Skeletal muscle satellite cell (primary cell): ENCODE results near the gene AGPAT3.

Experiments used
- H3K27me3 ChIP-seq: 2 replicates; pipeline ENCODE4 v1.7.0; 2013; ENCODE audit warnings: low read length; ENCODE audit not compliant: control insufficient read depth, insufficient read depth
- H3K36me3 ChIP-seq: 2 replicates; pipeline ENCODE4 v1.7.0; 2013; ENCODE audit warnings: mild to moderate bottlenecking, control low read depth, low read length; ENCODE audit not compliant: insufficient read depth
- H3K4me1 ChIP-seq: 2 replicates; pipeline ENCODE4 v1.7.0; 2013; ENCODE audit warnings: low read length; ENCODE audit not compliant: control insufficient read depth, insufficient read depth
- H3K4me2 ChIP-seq: 2 replicates; pipeline ENCODE4 v1.7.0; 2013; ENCODE audit warnings: mild to moderate bottlenecking, low read length
- H3K4me3 ChIP-seq: 2 replicates; pipeline ENCODE4 v1.7.0; 2013; ENCODE audit warnings: low read length
- H3K9ac ChIP-seq: 2 replicates; pipeline ENCODE4 v1.7.0; 2013; ENCODE audit warnings: mild to moderate bottlenecking, low read depth, low read length, moderate library complexity
- H3K9me3 ChIP-seq: replicated peaks from 2 replicates; pipeline ENCODE4 v1.7.0; 2013; ENCODE audit warnings: mild to moderate bottlenecking, control low read depth, low read length

The AGPAT3 gene

DNA sequence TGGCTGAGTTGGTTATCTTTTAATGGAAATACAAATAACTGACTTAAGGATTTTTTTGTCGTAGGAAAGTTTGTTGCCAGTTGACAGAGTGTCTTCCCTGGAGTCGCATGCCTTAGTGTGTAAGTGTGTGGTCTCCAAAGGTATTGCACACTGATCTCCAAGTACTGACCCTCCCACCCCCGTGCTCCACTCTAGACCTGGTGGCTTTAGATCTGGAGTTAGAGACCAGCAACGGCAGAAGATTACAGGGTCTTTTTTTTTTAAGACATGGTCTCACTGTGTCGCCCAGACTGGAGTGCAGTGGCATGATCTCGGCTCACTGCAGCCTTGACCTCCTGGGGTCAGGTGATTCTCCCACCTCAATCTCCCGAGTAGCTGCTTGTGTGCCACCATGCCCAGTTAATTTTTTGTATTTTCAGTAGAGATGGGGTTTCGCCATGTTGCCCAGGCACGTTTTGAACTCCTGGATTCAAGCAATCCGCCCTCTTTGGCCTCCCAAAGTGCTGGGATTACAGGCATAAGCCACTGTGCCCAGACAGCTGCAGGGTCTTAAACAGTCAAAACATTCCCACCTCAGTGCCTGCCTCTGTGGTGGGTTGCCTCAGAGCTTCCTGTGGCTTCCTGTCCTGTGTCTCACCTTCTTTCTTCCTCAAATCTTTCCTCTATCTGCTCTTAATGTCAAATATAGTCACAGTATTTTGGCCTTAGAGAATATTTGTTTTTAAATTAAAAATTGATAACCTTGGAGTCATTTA is 154.0 kb downstream of the AGPAT3 start:
- Histone ChIP-seq H3K4me2 (no peak overlapping the region), H3K27me3 (no peaks in the 10 kb centered on the region), H3K9me3 (no peaks in the 10 kb centered on the region), H3K9ac (no peak overlapping the region), H3K4me3 (no peak overlapping the region), H3K4me1 (peaks cover 18% of the 10 kb centered on the region), H3K36me3 (no peaks in the 10 kb centered on the region)

DNA sequence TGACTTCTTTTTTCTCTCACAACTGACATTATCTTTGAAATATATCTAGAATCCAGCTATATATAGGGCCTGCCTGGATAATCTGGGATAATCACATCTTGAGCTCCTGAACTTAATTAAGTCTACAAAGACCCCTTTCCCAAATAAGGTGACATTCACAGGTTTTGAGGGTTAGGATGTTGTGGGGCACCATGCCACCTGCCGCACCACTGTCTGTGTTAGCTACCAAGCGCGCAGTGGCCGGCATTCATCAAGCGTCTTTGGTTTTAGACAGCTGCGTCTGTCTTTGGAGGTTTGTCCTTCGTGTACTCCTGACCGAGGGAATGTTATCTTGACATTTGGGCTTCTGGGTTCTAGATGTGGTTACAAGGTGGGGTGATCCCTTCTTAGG is 154.5 kb downstream of the AGPAT3 start:
- Histone ChIP-seq H3K9me3 (no peaks in the 10 kb centered on the region), H3K9ac (no peak overlapping the region), H3K36me3 (no peaks in the 10 kb centered on the region), H3K27me3 (no peaks in the 10 kb centered on the region), H3K4me1 (peaks cover 13% of the 10 kb centered on the region), H3K4me3 (no peak overlapping the region), H3K4me2 (no peak overlapping the region)

DNA sequence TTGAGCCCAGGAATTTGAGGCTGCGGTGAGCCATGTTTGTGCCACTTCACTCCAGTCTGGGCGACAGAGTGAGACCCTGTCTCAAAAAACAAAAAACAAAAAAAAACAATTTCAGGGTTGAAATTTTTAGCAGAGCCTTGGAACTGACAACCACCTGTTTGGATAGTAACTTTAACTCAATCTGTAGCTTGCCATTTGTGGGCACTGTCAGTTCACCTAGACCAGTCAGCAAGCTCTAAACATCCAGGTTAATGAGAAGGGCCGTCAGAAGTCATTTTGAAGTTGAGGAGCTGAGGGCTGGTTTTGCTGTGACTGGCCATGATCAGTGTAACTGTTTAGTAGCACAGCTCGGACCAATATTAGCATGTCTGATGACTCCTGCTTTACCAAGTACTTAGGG is 155.5 kb downstream of the AGPAT3 start:
- H3K4me1 ChIP-seq: peaks cover 18% of the 10 kb centered on the region
- H3K9me3 ChIP-seq: no peaks in the 10 kb centered on the region
- H3K9ac ChIP-seq: no peak overlapping the region
- H3K27me3 ChIP-seq: no peaks in the 10 kb centered on the region
- no peak overlapping the region for H3K4me3 ChIP-seq
- H3K36me3 ChIP-seq: no peaks in the 10 kb centered on the region
- H3K4me2 ChIP-seq: no peak overlapping the region

DNA sequence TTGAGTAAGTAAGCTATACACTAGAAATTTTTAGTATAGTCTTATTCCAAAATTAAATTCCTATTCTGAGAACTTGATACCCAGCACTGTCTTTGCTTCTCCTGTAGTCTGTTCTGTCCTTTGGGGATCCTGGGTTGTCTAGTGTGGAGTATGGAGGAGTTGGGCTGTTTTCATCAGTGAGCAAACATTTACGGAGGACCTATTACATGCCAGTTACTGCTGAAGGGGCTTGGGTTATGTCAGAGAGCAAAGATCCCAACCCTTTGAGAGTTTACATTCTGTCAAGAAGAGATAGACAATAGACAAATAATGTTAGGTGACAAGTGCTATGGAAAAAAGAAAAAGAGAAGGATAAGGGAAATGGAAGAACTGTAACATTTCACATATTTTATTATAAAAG is 156.0 kb downstream of the AGPAT3 start:
- Histone ChIP-seq H3K4me2 (no peak overlapping the region), H3K9me3 (no peaks in the 10 kb centered on the region), H3K4me1 (peaks cover 22% of the 10 kb centered on the region), H3K9ac (no peak overlapping the region), H3K4me3 (no peak overlapping the region), H3K36me3 (no peaks in the 10 kb centered on the region), H3K27me3 (no peaks in the 10 kb centered on the region)

DNA sequence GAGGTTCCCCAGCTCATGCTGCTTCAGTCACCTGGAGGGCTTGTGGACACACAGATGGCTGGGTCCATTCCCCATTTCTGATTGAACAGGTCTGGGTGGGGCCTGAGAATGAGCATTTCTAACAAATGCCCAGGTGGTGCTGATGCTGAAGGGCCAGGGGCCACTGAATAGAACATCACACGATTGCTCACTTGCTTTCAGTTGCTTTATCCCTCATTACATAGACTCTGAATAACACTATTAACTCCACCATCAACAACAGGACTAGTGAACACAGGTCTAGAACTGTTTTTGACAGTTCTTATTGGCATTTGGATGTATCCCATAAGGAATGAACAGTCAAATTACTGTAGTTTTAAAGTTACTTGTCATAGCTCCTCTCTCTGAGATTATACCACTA is 159.2 kb downstream of the AGPAT3 start:
- Histone ChIP-seq H3K9me3 (no peaks in the 10 kb centered on the region), H3K9ac (no peak overlapping the region), H3K4me3 (no peak overlapping the region), H3K4me1 (peaks cover 20% of the 10 kb centered on the region), H3K4me2 (no peak overlapping the region), H3K27me3 (no peaks in the 10 kb centered on the region), H3K36me3 (no peaks in the 10 kb centered on the region)

DNA sequence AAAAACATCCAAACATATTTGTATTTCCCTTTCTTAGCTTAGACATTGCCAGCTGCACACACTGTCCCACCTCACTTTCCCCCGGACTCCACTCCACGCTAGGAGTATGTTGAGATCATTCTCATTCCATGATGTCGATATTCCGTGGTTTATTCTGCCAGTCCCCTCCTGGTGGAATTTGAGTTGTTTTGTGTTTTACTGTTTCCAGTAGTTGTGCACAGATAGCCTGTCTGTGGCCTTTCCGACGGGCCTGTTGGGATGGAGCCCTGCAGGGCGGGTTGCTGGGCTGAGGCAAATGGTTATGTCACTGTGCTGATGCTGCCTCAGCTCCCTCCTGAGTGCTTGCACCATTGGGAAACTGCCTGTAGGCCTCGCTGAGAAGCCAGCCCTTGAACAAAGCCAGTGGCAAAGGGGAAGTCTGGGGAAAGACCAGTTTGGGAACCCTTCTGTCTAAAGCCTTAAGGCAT is 159.9 kb downstream of the AGPAT3 start:
- H3K9me3 ChIP-seq: no peaks in the 10 kb centered on the region
- H3K4me3 ChIP-seq: no peak overlapping the region
- no peaks in the 10 kb centered on the region for H3K36me3 ChIP-seq
- H3K27me3 ChIP-seq: no peaks in the 10 kb centered on the region
- H3K4me1 ChIP-seq: peaks cover 20% of the 10 kb centered on the region
- H3K4me2 ChIP-seq: peak overlapping the region; percentile 11
- no peak overlapping the region for H3K9ac ChIP-seq

DNA sequence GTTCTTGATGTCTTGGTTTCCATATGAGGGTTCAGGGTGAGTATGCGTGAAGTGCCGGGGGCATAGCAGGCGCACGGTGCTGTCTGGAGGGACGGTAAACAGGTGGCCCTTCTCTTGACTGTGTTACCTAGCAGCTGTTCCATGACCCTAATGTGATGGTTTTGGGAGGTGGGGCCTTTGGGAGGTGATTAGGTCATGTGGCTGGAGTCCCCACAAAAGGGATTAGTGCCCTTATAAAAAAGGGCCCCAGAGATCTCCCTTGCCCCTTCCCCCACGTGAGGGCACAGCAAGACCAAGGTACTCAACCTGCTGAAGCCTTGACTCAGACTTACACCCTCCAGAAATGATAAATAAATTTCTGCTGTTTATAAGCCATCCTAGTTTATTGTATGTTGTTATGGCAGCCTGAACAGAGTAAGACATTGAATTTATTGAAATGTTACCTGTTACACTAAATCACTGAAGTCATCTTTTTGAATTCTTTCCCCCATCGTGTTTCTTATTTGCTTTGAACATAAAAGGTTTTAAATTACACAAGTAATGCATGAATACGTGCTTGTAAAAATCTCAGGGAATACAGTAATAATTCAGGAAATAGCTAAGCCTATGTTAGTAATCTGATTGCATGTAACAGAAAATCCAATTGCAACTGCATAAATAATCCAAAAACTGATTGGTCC is 162.7 kb downstream of the AGPAT3 start:
- Histone ChIP-seq H3K27me3 (no peaks in the 10 kb centered on the region), H3K9me3 (no peaks in the 10 kb centered on the region), H3K36me3 (peaks cover 4% of the 10 kb centered on the region), H3K4me2 (no peak overlapping the region), H3K4me3 (no peak overlapping the region), H3K9ac (no peak overlapping the region), H3K4me1 (peaks cover 15% of the 10 kb centered on the region)

DNA sequence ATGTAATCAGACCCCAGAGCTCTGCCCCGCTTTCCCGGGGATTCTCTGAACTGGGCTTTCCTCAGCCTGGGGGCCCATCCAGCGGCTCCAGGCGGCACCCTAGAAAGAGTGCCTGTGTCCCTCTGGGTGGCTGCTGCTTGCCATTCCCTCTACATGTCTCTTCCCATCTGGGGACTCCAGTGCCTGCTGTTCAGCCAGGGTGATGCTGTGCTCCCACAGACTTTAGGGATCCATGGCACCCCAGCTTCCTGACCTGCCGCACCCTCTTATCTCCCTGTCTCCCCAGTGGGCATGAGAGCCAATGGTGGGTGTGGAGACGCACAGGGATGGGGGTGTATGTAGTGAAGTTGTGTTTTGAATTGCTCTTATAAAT is 163.2 kb downstream of the AGPAT3 start:
- H3K4me3 ChIP-seq: no peak overlapping the region
- H3K4me1 ChIP-seq: peaks cover 15% of the 10 kb centered on the region
- H3K27me3 ChIP-seq: no peaks in the 10 kb centered on the region
- no peak overlapping the region for H3K9ac ChIP-seq
- H3K9me3 ChIP-seq: no peaks in the 10 kb centered on the region
- no peak overlapping the region for H3K4me2 ChIP-seq
- peaks cover 9% of the 10 kb centered on the region for H3K36me3 ChIP-seq

DNA sequence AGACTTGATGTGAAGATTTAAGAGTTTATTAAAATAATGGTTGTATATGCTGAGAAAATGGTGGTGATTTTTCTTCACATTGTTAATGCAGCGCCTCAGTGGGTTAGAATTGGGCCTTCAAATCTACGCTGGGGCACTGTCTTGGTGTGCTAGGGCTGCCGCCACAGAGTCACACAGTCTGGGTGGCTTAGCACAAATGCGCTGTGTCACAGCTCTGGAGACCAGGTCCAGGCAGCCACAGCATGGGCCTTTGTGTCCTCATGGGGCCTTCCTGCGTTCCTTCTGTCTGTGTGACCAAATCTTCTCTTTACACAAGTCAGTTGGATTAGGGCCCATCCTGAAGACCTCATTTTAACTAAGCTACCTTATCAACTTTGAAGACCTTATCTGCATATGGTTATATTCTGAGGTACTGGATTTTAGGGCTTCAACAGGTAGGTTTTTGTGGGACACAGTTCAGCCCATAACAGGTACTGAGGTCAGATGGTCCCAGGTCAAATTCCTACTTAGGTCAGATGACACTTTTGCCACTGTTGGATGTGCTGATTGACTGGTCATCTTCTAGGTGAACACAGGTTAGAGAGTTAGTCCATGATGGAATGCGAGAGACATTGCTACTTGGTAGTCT is 164.6 kb downstream of the AGPAT3 start:
- Histone ChIP-seq H3K4me2 (no peak overlapping the region), H3K9ac (no peak overlapping the region), H3K36me3 (peaks cover 20% of the 10 kb centered on the region), H3K4me3 (no peak overlapping the region), H3K9me3 (no peaks in the 10 kb centered on the region), H3K4me1 (peaks cover 15% of the 10 kb centered on the region), H3K27me3 (no peaks in the 10 kb centered on the region)

DNA sequence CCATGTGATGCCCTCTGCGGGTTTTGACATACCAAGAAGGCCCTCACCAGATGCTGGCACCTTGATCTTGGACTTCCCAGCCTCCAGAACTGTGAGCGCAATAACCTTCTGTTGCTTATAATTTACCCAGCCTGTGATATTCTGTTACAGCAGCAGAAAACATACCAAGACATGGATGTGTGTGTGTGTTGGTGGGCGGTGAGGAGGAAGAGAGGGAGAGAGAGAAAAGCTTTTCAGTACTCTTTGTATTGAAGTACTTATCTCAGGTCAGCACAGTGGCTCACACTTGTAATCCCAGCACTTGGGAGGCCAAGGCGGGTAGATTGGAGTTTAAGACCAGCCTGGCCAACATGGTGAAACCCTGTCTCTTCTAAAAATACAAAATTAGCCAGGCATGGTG is 170.2 kb downstream of the AGPAT3 start:
- Histone ChIP-seq H3K4me2 (no peak overlapping the region), H3K9ac (no peak overlapping the region), H3K4me1 (no peaks in the 10 kb centered on the region), H3K27me3 (no peaks in the 10 kb centered on the region), H3K36me3 (peaks cover 61% of the 10 kb centered on the region), H3K4me3 (no peak overlapping the region), H3K9me3 (no peaks in the 10 kb centered on the region)
